Mesangial cell (primary cell): ENCODE results near the gene TRAPPC5. TPM values are rescaled to one million over a fixed set of nuclear protein-coding genes. Genes with fewer than 3 reads are reported as not detected.

Experiments
- total RNA-seq: library from RNA; depleted of rRNA; stranded (reverse); fragments of >200 nt; gene quantifications from 2 replicates; pipeline ENCODE4 v1.2.3, GENCODE V29; 2015

TRAPPC5 gene
- 114 and 143 TPM in 2 replicates for total RNA-seq

GRCh38 chr19:7680606-7681339 lies at the start of gene TRAPPC5:
Gene TRAPPC5 (plus strand): TSS chr19:7680833. CDS start chr19:7682254, 1,421 bp downstream.

DNA sequence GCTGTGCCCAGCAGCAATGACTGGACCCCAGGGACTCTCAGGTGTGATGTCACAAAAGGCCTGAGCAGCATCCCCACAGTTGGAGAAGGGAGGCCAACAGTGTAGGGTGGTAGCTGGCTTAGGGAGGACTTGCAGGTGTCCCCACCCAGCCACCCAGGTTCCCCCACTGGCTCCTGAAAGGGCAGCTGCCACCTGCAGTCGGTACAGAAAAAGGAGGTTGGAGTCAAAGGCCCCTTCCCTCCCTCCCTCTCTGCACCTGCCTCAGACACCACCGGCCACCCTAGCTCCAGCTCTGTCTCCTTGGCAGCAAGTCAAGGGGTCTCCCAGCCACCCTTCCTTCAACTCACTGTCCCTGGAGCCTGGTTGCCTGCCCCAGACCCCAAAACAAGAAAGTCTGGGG lies 46.9 kb upstream of the TRAPPC5 start, which contains the start of gene PCP2:
TSS of gene PCP2 (minus strand) at position 22 of the 400 bp plus-strand sequence. CDS start 262 bp downstream, outside the sequence.

DNA sequence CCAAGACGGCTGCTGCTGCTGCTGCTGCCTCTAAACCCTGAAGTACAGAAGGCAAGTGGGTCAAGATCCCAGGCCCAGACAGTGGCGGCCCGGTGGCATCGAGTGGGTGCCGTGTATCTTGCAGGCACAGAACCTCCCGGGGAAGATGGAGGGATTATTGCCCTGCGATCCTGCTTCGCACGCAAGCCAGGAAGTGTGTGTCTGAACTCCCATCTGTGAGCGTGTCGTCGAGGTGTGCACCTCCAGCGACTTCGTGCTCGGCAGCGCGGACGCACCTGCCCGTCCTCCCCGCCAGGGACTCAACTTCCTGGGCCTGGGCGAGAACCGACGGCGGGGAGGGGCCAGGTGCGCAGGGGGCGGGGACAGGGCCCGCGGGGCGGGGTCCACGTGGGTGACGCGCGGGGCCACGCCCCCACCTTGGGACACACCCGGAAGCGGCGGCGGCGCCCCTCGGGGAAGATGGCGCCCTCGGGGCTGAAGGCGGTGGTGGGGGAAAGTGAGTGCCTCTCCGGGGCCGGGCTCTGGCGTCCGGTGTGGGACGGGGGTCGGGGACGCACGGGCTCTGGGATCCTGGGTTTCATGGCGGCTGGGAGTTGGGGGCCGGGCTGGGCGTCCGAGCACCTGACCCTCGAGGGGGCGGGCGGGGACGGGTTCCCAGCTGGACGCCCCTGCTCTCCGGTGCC lies 43.8 kb upstream of the TRAPPC5 start, which contains the start of gene STXBP2:
TSS of gene STXBP2 (plus strand) at position 420 of the 683 bp plus-strand sequence. CDS start at position 460, 40 bp downstream.

DNA sequence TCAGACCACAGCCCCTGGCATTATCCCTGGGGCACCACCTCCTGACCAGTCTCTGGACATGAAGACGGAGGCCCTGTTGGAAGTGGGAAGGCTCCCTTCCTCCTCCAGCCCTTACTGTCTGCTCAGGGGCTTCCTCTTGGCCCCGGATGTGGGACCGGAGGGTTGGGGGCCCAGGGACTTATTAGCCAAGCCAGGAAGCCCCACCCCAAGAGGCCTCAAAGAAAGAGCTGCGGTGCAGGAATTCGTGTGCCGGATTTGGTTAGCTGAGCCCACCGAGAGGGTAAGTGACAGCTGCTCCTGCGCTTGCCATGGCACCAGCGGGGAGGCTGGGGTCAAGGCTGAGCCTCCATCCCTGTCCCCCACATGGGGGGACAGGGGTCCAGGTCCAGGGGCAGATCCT lies 11.8 kb upstream of the TRAPPC5 start, which contains the start of gene RETN:
TSS of gene RETN (plus strand) at position 208 of the 400 bp plus-strand sequence. CDS start 278 bp downstream, outside the sequence.

GRCh38 chr19:7676854-7677253 lies 3.8 kb upstream of the TRAPPC5 start, which contains the start of gene MCEMP1:
Gene MCEMP1 (plus strand): TSS chr19:7677090. CDS start chr19:7677121, 31 bp downstream.

DNA sequence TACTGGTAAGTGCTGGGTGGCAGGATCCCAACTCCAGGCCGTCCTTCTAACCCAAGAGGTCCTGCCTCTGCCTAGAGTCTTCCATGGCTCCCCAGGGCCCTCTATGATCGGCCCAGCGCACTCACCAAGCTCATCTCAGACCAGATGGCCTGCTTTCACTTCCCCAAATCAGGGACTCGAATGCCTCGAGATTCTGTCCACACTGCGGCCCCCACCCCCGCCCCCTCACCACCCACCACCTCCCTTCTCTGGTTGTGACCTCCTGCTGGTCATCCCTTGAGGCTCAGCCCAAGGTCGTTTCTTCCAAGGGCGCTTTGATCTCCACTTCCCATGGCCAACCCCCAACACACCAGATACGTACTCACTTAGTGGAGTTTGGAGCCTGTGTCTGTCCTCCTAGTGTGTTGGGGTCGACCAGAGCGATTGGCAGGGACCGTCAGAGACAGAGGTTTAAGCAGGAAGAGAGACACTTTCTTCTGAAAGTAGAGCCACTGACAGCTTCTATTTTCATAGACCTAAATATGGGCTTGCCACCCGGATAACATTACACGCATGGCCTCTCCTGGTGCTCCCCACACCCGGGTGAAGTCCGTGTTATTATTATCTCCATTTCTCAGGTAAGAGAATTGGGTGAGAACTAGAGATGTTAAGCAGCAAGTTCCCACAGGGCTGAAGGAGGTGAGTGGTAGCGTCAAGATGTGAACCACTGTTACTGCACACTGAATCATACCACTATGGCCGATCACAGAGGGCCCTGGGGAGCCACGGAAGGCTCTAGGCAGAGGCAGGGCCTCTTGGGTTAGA lies 21.2 kb downstream of the TRAPPC5 start, which contains the start of gene FCER2:
TSS of gene FCER2 (minus strand) at position 478 of the 804 bp plus-strand sequence. CDS start 2,371 bp downstream, outside the sequence.

GRCh38 chr19:7732045-7732444 lies 51.4 kb downstream of the TRAPPC5 start, which contains the start of gene CLEC4G:
Gene CLEC4G (minus strand): TSS chr19:7732110. CDS start chr19:7732102, 8 bp downstream.

Other genes with a start within 250 kb of the TRAPPC5 start
- 3.9 and 9.5 TPM in 2 replicates for gene PEX11G, start 191.8 kb upstream of the TRAPPC5 start, total RNA-seq
- gene ZNF358, start 164.7 kb upstream of the TRAPPC5 start, total RNA-seq, result 48.2 and 95.7 TPM in 2 replicates
- 7.9 and 12.4 TPM in 2 replicates for gene MCOLN1, start 158.2 kb upstream of the TRAPPC5 start, total RNA-seq
- 119 and 204 TPM in 2 replicates for gene PNPLA6, start 145.1 kb upstream of the TRAPPC5 start, total RNA-seq
- 2.3 and 3.8 TPM in 2 replicates for gene CAMSAP3, start 85.0 kb upstream of the TRAPPC5 start, total RNA-seq
- gene XAB2, start 51.3 kb upstream of the TRAPPC5 start, total RNA-seq, result 43.3 and 61.1 TPM in 2 replicates
- gene PET100, start 51.0 kb upstream of the TRAPPC5 start, total RNA-seq, result 14.0 and 27.0 TPM in 2 replicates
- 1.4 TPM in 1 of 2 replicates, not detected in the other for gene PCP2, start 47.1 kb upstream of the TRAPPC5 start, total RNA-seq
- gene STXBP2, start 43.7 kb upstream of the TRAPPC5 start, total RNA-seq, result 37.0 and 76.3 TPM in 2 replicates
- not detected in 2 replicates for gene RETN, start 11.8 kb upstream of the TRAPPC5 start, total RNA-seq
- gene MCEMP1, start 3.7 kb upstream of the TRAPPC5 start, total RNA-seq, result not detected in 2 replicates
- not detected in 2 replicates for gene FCER2, start 21.3 kb downstream of the TRAPPC5 start, total RNA-seq
- not detected in 2 replicates for gene CLEC4G, start 51.3 kb downstream of the TRAPPC5 start, total RNA-seq
- gene CD209, start 66.7 kb downstream of the TRAPPC5 start, total RNA-seq, result not detected in 2 replicates
- not detected in 2 replicates for gene CLEC4M, start 82.4 kb downstream of the TRAPPC5 start, total RNA-seq
- 10.4 and 17.5 TPM in 2 replicates for gene EVI5L, start 149.4 kb downstream of the TRAPPC5 start, total RNA-seq
- 0.65 and 1.0 TPM in 2 replicates for gene PRR36, start 193.6 kb downstream of the TRAPPC5 start, total RNA-seq
- gene LRRC8E, start 207.7 kb downstream of the TRAPPC5 start, total RNA-seq, result 12.9 and 24.2 TPM in 2 replicates
- gene MAP2K7, start 223.0 kb downstream of the TRAPPC5 start, total RNA-seq, result 11.7 and 17.7 TPM in 2 replicates
- 1.8 and 4.4 TPM in 2 replicates for gene TGFBR3L, start 234.0 kb downstream of the TRAPPC5 start, total RNA-seq
- gene SNAPC2, start 239.5 kb downstream of the TRAPPC5 start, total RNA-seq, result 24.3 and 38.7 TPM in 2 replicates
- 11.9 and 35.4 TPM in 2 replicates for gene CTXN1, start 245.3 kb downstream of the TRAPPC5 start, total RNA-seq